Fibroblast of peridontal ligament (primary cell): ENCODE data around the gene RNU6-8.
A peak's percentile ranks its signal among the peaks of the same experiment; 100 is the strongest.

ENCODE experiments used
- DNase-seq: peaks from one replicate; pipeline ENCODE4 v3.0.0-alpha.2; 2010; ENCODE audit errors: extremely low read depth

Gene RNU6-8

GRCh38 chr14:32202998-32203882 lies at the start of gene RNU6-8:
TSS of gene RNU6-8 (minus strand) at chr14:32203269.
- DNase-seq, result peak; percentile 58

- peak; percentile 80 for DNase-seq
These were observed 49.1 kb upstream of the RNU6-8 start for GRCh38 chr14:32252030-32252670.

GRCh38 chr14:32251530-32251929 lies 48.5 kb upstream of the RNU6-8 start:
- peak; percentile 8 for DNase-seq

GRCh38 chr14:32250681-32251080 lies 47.6 kb upstream of the RNU6-8 start:
- DNase-seq, result no peak

DNA sequence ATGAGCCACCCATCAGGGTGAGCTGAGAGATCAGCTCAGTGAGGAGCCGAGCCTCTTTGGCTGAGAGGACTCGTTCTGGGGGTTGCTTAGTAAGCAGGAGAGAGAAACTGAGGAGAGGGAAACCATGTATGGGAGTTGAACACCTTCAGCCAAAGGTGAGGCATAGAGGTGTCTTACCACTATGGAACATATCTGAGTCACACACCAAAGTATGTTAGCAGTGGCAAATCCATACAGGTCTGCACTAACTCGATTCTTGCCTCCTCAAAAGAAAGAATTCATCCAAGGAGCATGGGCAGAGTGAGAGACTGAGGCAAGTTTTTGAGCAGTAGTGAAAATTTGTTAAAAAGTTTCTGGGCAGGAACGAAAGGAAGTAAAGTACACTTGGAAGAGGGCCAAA lies 46.7 kb upstream of the RNU6-8 start:
- no peak for DNase-seq

DNA sequence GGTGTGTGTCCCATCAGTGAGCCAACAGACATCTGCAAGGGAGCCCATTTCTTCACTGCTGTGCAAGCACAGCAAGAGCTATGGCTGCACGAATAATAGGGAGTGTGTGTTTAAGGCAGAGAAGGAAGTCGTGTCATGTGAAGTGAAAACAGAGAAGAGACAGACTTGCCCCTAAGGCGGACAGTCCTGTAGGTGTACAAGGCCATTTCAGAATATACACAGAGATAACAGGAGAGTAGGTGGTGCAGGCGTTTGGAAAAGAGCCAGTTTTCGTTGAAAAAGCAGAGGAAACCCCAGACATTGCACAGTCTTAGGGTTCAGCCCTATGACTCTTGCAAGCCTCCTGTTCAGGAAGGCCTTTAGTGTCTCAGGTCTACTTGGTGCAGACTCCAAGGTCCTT lies 46.3 kb upstream of the RNU6-8 start:
- DNase-seq, result no peak

- DNase-seq, result no peak
These were observed 43.7 kb upstream of the RNU6-8 start for GRCh38 chr14:32246751-32247150.

DNA sequence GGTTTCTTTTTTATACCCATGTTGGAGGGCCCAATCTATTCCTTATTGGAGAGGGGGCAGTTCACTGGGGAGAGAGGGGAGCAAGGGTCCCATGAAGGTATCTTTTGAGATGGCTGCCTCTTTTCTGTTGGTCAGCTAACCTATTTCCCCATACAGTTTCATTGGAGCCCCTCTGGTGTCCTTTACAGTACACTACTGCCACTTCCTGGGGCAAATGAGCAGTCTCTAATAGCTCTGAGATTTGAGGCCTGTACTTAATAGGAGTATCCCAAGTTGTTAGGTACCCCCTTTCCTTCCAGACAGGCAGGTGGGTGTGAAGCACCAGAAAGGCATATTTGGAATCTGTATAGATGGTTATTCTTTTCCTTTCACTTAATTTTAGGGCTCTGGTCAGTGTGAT lies 41.3 kb upstream of the RNU6-8 start:
- DNase-seq, result no peak

GRCh38 chr14:32233260-32233659 lies 30.2 kb upstream of the RNU6-8 start:
- no peak for DNase-seq

DNA sequence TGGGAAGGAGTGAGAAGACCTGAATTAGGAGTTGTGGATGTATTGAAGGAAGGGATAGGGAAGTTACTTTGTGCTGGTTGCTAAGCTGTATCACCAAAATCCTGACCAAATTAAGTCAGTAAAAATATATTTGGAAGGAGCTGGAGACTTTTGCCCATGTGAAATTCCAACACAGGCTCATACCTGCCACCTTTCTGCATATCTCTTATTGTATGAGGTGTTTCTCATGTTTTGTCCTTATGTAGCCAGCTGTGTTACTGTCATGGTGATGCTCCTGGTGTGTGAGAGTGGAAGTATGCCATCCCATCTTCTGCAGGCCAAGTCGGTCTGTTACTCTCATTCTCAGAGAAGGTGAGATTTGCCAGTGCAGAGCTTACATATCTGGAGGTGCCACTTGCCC lies 29.4 kb upstream of the RNU6-8 start:
- no peak for DNase-seq

- DNase-seq, result peak; percentile 37
These were observed 27.7 kb upstream of the RNU6-8 start for GRCh38 chr14:32230695-32231280.

DNA sequence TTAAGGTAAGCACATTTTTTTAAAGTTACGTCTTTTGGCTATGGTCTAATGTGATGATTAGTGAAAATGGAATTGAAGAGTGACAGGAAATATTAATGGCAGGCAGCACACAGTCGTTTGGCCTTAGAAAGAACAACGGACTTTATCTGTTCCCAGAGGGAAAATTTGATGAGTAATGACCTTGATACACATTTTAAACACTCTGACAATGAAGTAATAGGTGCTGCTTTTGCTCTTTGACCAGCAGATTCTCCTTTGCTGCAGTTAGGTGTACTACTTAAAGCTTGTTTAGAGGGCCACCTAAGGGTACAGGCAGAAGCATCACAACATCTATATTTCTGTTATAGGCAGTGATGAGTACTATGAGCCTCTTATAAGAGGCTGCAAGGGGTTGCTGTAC lies 27.1 kb upstream of the RNU6-8 start:
- no peak for DNase-seq

GRCh38 chr14:32226056-32226455 lies 23.0 kb upstream of the RNU6-8 start:
- DNase-seq, result no peak

- DNase-seq, result no peak
These were observed 22.4 kb upstream of the RNU6-8 start for GRCh38 chr14:32225378-32225920.

GRCh38 chr14:32224737-32225377 lies 21.8 kb upstream of the RNU6-8 start:
- DNase-seq, result peak; percentile 54

- no peak for DNase-seq
These were observed 14.2 kb upstream of the RNU6-8 start for GRCh38 chr14:32217301-32217700.

DNA sequence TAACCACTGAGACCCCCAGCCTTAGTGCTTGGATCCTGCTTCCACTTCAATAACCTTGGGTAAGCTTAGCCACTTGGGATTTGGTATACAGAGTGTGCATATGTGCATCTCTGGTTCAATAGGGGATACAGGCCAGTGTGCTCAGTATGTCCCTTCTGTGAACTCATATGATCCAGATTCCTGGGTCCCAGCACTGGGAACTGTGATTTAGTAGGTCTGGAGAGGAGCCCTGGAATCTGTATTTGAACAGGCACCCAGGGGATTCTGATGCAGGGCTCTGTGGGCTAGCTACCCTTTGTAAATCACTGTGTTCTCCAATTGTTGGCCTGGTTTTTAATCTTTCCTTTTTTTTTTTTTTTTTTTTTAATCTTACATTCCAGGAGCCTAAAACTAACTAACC lies 9.8 kb upstream of the RNU6-8 start:
- DNase-seq, result no peak

DNA sequence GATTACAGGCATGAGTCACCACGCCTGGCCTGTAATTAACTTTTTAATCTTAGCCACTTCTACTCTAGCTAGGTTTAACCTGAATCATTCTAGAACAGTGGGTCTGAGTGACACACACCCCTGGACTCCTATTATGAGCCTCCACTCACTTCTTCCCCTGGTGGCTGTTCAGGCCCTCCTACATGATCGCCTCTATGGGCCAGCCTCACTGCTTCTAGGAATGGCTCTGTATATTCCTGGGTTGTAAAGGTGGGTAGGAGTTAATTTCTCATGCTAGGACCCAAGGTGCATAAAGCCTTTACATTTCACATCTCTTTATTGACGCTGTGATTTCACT lies 8.0 kb upstream of the RNU6-8 start:
- DNase-seq, result no peak

DNA sequence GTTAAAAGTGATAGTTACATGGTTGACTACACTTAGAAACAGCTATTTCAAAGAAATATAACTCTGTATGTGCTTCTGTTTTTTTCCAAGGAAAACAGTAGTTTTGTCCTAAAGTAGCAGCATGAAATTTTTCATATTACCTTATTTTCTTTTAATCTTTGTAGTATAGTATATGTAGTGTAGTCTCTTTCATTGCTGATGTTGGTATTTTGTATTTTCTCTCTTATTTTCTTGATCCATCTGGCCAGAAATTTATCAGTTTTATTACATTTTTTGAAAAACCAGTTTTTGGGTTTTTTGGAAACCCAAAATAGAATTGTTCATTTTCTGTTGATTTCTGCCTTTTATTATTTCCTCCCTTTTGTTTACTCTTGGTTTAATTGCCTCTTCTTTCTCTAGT lies 6.4 kb upstream of the RNU6-8 start:
- DNase-seq, result no peak

DNA sequence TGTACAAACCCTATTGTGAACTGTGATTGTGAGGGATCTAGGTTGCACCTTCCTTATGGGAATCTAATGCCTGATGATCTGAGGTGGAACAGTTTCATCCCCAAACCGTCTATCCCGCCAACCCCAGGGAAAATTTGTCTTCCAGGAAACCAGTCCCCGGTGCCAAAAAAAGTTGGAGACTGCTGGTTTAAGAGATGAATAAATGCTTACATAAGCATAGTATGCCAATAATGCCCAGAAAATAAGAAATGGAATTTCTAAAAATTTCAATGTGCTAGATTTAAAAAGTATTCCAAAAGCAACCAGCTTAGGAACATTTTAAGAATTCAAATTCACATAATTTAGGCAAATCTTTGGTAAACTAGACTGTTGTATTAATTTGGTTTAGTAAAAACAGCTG lies 5.4 kb upstream of the RNU6-8 start:
- no peak for DNase-seq

GRCh38 chr14:32206552-32206951 lies 3.5 kb upstream of the RNU6-8 start:
- no peak for DNase-seq

- DNase-seq, result no peak
These were observed 2.9 kb upstream of the RNU6-8 start for GRCh38 chr14:32205984-32206383.
